ENCODE results near the gene DNHD1. TPM values are rescaled to one million over a fixed set of nuclear protein-coding genes. Genes with fewer than 3 reads are reported as not detected.

Gene DNHD1
- total and polyA plus RNA-seq, 2 of the 8 experiments (the other 6 are each of a cell fraction or from before 2014, with no cell fraction given): 5.0 to 6.8 TPM

- peaks cover 0 to 7% (median 4%) of the 10 kb centered on the region in 4 experiments; a peak in 3 of 7 replicates for H3K4me1 ChIP-seq (replicated peaks in 1 of 4; ENCODE audit: control insufficient read depth in 3 of 4, insufficient read depth in 4 of 4, low read length in 3 of 4)
- H4K8ac ChIP-seq (ENCODE audit: extremely low read depth, insufficient read depth, low read length): peak within 1 kb of the TSS; percentile 87
- FAIRE-seq (peak; percentile 94), DNase-seq (ENCODE audit: low read depth in 1 of 2, low spot score in 2 of 2) (peak in 1 of 2 experiments; percentile 91)
- no peak within 1 kb of the TSS for H3K56ac ChIP-seq (replicated peaks; ENCODE audit: insufficient read length, low read depth, low read length)
- H3K27ac ChIP-seq (ENCODE audit: low read depth, low read length): peak within 1 kb of the TSS; percentile 39; the same call in 1 of the 2 replicates
- no peak within 1 kb of the TSS for H2BK15ac ChIP-seq (ENCODE audit: low read length)
- peaks cover 0 to 8% of the 10 kb centered on the region in 2 experiments; a peak in 1 of 4 replicates for H3K79me2 ChIP-seq (ENCODE audit: control insufficient read depth in 1 of 2, insufficient read depth in 2 of 2, low read length in 2 of 2)
- no peaks in the 10 kb centered on the region for H3K9me3 ChIP-seq (ENCODE audit: insufficient read depth in 2 of 2, low read depth in 1 of 2, low read length in 1 of 2)
- no peak within 1 kb of the TSS for H4K5ac ChIP-seq (ENCODE audit: insufficient read length, low read depth, low read length)
- no peak within 1 kb of the TSS for H2BK120ac ChIP-seq (replicated peaks; ENCODE audit: low read depth, low read length)
- H4K91ac ChIP-seq (replicated peaks; ENCODE audit: insufficient read length, low read length): no peak within 1 kb of the TSS
- peak within 1 kb of the TSS; percentile 90 to 98 for H3K4me2 ChIP-seq (ENCODE audit: insufficient read depth in 1 of 2, low read depth in 2 of 2, low read length in 2 of 2)
- no peaks in the 10 kb centered on the region; the same call in none of the 2 replicates for H3K79me1 ChIP-seq (ENCODE audit: low read depth, low read length)
- H3K18ac ChIP-seq (ENCODE audit: extremely low read depth, low read length): no peak within 1 kb of the TSS; the same call in 1 of the 2 replicates
- peak within 1 kb of the TSS; percentile 97 for H2AFZ ChIP-seq (ENCODE audit: low read length)
- POLR2A ChIA-PET (ENCODE audit: partially characterized antibody): interaction anchor here (0.7 to 3.2 kb wide), 13 partner anchors 8 to 64 kb away, joined by 3 to 31 read pairs (median 4); partner anchors contain the start of genes MRPL17 and RRP8
- H3K4ac ChIP-seq (replicated peaks; ENCODE audit: insufficient read length, low read depth, low read length): peak within 1 kb of the TSS; percentile 63
- CTCF ChIA-PET (ENCODE audit: partially characterized antibody): interaction anchor here (0.7 to 2.6 kb wide), 16 partner anchors 9 to 256 kb away, joined by 3 to 11 read pairs (median 4); partner anchors contain the start of gene ILK
- H3K23me2 ChIP-seq (ENCODE audit: low read depth, low read length): peaks cover 6% of the 10 kb centered on the region
- no peaks in the 10 kb centered on the region for H3K27me3 ChIP-seq (replicated peaks in 1 of 4; ENCODE audit: control insufficient read depth in 3 of 4, extremely low read depth in 1 of 4, insufficient read depth in 3 of 4, low read length in 3 of 4)
- H3K23ac ChIP-seq (ENCODE audit: insufficient read length): no peak within 1 kb of the TSS
- H2BK12ac ChIP-seq (ENCODE audit: low read depth, low read length): no peak within 1 kb of the TSS
- H3K36me3 ChIP-seq (ENCODE audit: control insufficient read depth in 2 of 4, insufficient read depth in 4 of 4, low read length in 3 of 4): peaks cover 0 to 4% (median 2%) of the 10 kb centered on the region in 4 experiments; a peak in 4 of 8 replicates
- 4% methylated on average over 16 of the region's 16 CpGs; no CpG with 5 or more reads in 1 of the 2 experiments for WGBS, 2 experiments (ENCODE audit: extremely low coverage in 1 of 2, insufficient coverage in 1 of 2, insufficient read length in 1 of 2, insufficient replicate concordance in 2 of 2, low coverage in 1 of 2, low lambda C conversion rate in 2 of 2, missing lambda C conversion rate in 1 of 2)
- no peak within 1 kb of the TSS for H2AK5ac ChIP-seq (ENCODE audit: low read depth, low read length)
- H2BK20ac ChIP-seq (ENCODE audit: low read length): no peak within 1 kb of the TSS; the same call in 1 of the 2 replicates
- H4K20me1 ChIP-seq (replicated peaks in 1 of 2; ENCODE audit: control insufficient read depth in 1 of 2, insufficient read depth in 2 of 2, low read length in 2 of 2): no peaks in the 10 kb centered on the region
- H3K14ac ChIP-seq (ENCODE audit: insufficient read length): no peak within 1 kb of the TSS
- peak within 1 kb of the TSS; percentile 72 for H2BK5ac ChIP-seq (ENCODE audit: low read depth, low read length)
- peak within 1 kb of the TSS; percentile 68 to 96 (median 79) for H3K9ac ChIP-seq (replicated peaks in 1 of 4; ENCODE audit: extremely low read depth in 1 of 4, low read depth in 3 of 4, low read length in 3 of 4)
- peak within 1 kb of the TSS; percentile 72 to 97 (median 89) for H3K4me3 ChIP-seq (ENCODE audit: extremely low read depth in 1 of 4, insufficient read depth in 2 of 4, low read depth in 3 of 4, low read length in 4 of 4)
- TF ChIP-seq CHD1 (IDR thresholded peaks at IDR 0.05; ENCODE audit: low read depth, low read length) (no peak), POLR2AphosphoS5 (IDR thresholded peaks at IDR 0.05; ENCODE audit: low read depth, low read length) (peak; percentile 86), SRF (IDR thresholded peaks at IDR 0.05; ENCODE audit: low read depth, low read length) (no peak), CREB1 (IDR thresholded peaks at IDR 0.05) (peak; percentile 98), TCF12 (IDR thresholded peaks at IDR 0.05; ENCODE audit: low read depth, low read length) (no peak), RBBP5 (IDR thresholded peaks at IDR 0.05; ENCODE audit: borderline replicate concordance, low read depth, low read length) (no peak), USF2 (IDR thresholded peaks at IDR 0.05; ENCODE audit: low read length) (peak; percentile 99), CBX8 (IDR thresholded peaks at IDR 0.05; ENCODE audit: borderline replicate concordance, low read depth, low read length) (no peak), SP4 (IDR thresholded peaks at IDR 0.05; ENCODE audit: low read length) (peak; percentile 98), RXRA (IDR thresholded peaks at IDR 0.05; ENCODE audit: insufficient read depth, low read depth, low read length) (no peak), SUZ12 (IDR thresholded peaks at IDR 0.05; ENCODE audit: low read length) (no peak)
Observed at GRCh38 chr11:6619004-6619745, 122.1 kb downstream of the DNHD1 start, which contains the start of gene TPP1. TSS of gene TPP1 (minus strand) at chr11:6619422. CDS start at chr11:6619400, 22 bp downstream.

All from H1 (cell line).